Keratinocyte (primary cell): Measurements from ENCODE around the gene MYCBP2. TPM values are rescaled to one million over a fixed set of nuclear protein-coding genes. Genes with fewer than 3 reads are reported as not detected.
"Not testable (repeated sequence)": the region's sequence is repeated elsewhere in the genome, so short reads cannot be mapped to it uniquely, and the experiment has no call there.

Experiments used
- DNase-seq: peaks from one replicate; pipeline ENCODE4 v3.0.0-alpha.2; 2011; ENCODE audit warnings: low read depth, missing footprints, low spot score
- FAIRE-seq: peaks from 2 replicates; lab custom pipeline; 2011; peaks lifted over from hg19 to GRCh38; lab: Jason Lieb, UNC
- H2AFZ ChIP-seq: 2 replicates; pipeline ENCODE4 v1.6.0; 2012; ENCODE audit warnings: low read length, control low read depth, inconsistent platforms; ENCODE audit not compliant: control insufficient read depth
- H3K27ac ChIP-seq: 2 replicates; pipeline ENCODE4 v1.5.1; 2011; ENCODE audit warnings: low read length; ENCODE audit not compliant: control insufficient read depth, insufficient read depth
- H3K27me3 ChIP-seq: 3 replicates; pipeline ENCODE4 v1.6.0; 2011; ENCODE audit warnings: low read length; ENCODE audit not compliant: control insufficient read depth, insufficient read depth; ENCODE audit errors: extremely low read depth
- H3K36me3 ChIP-seq, 2 experiments: 2 replicates in 1 of 2; 3 replicates in 1 of 2; pipeline ENCODE4 v1.5.1; 2011; ENCODE audit warnings: low read length in 2 of 2, mild to moderate bottlenecking in 1 of 2; ENCODE audit not compliant: control insufficient read depth in 2 of 2, insufficient read depth in 2 of 2; ENCODE audit errors: extremely low read depth in 1 of 2
- H3K4me1 ChIP-seq: 3 replicates; pipeline ENCODE4 v1.5.1; 2011; ENCODE audit warnings: low read length; ENCODE audit not compliant: control insufficient read depth, insufficient read depth; ENCODE audit errors: extremely low read depth
- H3K4me2 ChIP-seq: 3 replicates; pipeline ENCODE4 v1.6.0; 2011; ENCODE audit warnings: low read depth, low read length; ENCODE audit not compliant: control insufficient read depth, insufficient read depth; ENCODE audit errors: extremely low read depth
- H3K4me3 ChIP-seq, 3 experiments: fragments of 200-600 bp in 1 of 3; sonication (generic) in 1 of 3; 2 replicates in 2 of 3; 3 replicates in 1 of 3; pipeline ENCODE4 v1.5.1; 2011 to 2016; ENCODE audit warnings: low read length in 3 of 3, mild to moderate bottlenecking in 3 of 3, control low read depth in 2 of 3, inconsistent platforms in 1 of 3, low read depth in 1 of 3, mixed read lengths in 1 of 3, mixed run types in 1 of 3, moderate library complexity in 1 of 3; ENCODE audit not compliant: control insufficient read depth in 2 of 3, insufficient read depth in 2 of 3; ENCODE audit errors: extremely low read depth in 1 of 3
- H3K79me2 ChIP-seq: 2 replicates; pipeline ENCODE4 v1.6.0; 2012; ENCODE audit warnings: low read length; ENCODE audit not compliant: control insufficient read depth, insufficient read depth
- H3K9ac ChIP-seq: 3 replicates; pipeline ENCODE4 v1.6.0; 2011; ENCODE audit warnings: low read length; ENCODE audit not compliant: control insufficient read depth, insufficient read depth; ENCODE audit errors: extremely low read depth
- H3K9me1 ChIP-seq: 3 replicates; pipeline ENCODE4 v1.6.0; 2011; ENCODE audit warnings: low read length; ENCODE audit not compliant: control insufficient read depth, insufficient read depth; ENCODE audit errors: extremely low read depth
- H3K9me3 ChIP-seq: 2 replicates; pipeline ENCODE4 v1.5.1; 2012; ENCODE audit warnings: low read depth, low read length; ENCODE audit not compliant: control insufficient read depth
- H4K20me1 ChIP-seq: 3 replicates; pipeline ENCODE4 v1.6.0; 2011; ENCODE audit warnings: low read length; ENCODE audit not compliant: control insufficient read depth, insufficient read depth; ENCODE audit errors: extremely low read depth
- CTCF ChIP-seq, 3 experiments: IDR thresholded peaks in 1 of 3; conservative IDR thresholded peaks in 1 of 3; optimal IDR thresholded peaks in 1 of 3; 2 replicates in 2 of 3; 3 replicates in 1 of 3; pipeline versions ENCODE3 to v1.5.1; 2011; ENCODE audit warnings: low read length in 3 of 3, mild to moderate bottlenecking in 3 of 3, moderate library complexity in 2 of 3, control low read depth in 1 of 3, inconsistent platforms in 1 of 3; ENCODE audit not compliant: insufficient read depth in 2 of 3; ENCODE audit errors: extremely low read depth in 1 of 3
- EZH2 ChIP-seq: IDR thresholded peaks from one replicate; pipeline ENCODE4 v1.6.1; 2012; ENCODE audit warnings: inconsistent platforms, mild to moderate bottlenecking, low read length, moderate library complexity
- dilution Hi-C: fragments of 300-500 bp; cut with MboI; formaldehyde crosslinking; loops from one replicate; pipeline ENCODE4 v1.7.0; 2020; ENCODE audit warnings: low sequenced_read_pairs; ENCODE audit not compliant: extremely low pct_ligation_motif_present
- polyA plus RNA-seq, 5 experiments: library from polyadenylated mRNA; depleted of rRNA in 3 of 5; stranded (reverse) in 3 of 5; stranded (forward) in 1 of 5; unstranded in 1 of 5; fragments of >200 nt; gene quantifications; 1 replicate in 1 of 5; 2 replicates in 3 of 5; 3 replicates in 1 of 5; pipeline versions ENCODE4 v1.2.1 to v1.2.3, GENCODE V29; 2011 to 2012; ENCODE audit warnings: missing spikeins in 2 of 5, low read depth in 1 of 5, low replicate concordance in 1 of 5

The MYCBP2 gene
- polyA plus RNA-seq, 1 donor (not counting 4 experiments of a cell fraction or from before 2014, with no cell fraction given) = 43.8 TPM

- no peak overlapping the region for H3K27ac ChIP-seq
- dilution Hi-C loops = no loop called here
Observed at GRCh38 chr13:77009011-77009410, 317.9 kb downstream of the MYCBP2 start.

GRCh38 chr13:77008337-77008736, 318.6 kb downstream of the MYCBP2 start:
- Histone ChIP-seq H3K79me2 (peaks cover 27% of the 10 kb centered on the region), H3K36me3 (peaks cover 10 to 11% of the 10 kb centered on the region in 2 experiments)
- H3K9me3 ChIP-seq, DNase-seq, H3K4me1 ChIP-seq, H3K4me2 ChIP-seq, H3K9me1 ChIP-seq, H4K20me1 ChIP-seq, H3K27me3 ChIP-seq, H3K4me3 ChIP-seq, H3K9ac ChIP-seq, H3K27ac ChIP-seq, dilution Hi-C loops, FAIRE-seq, H2AFZ ChIP-seq: not testable (repeated sequence)

More at GRCh38 chr13:77009011-77009410, 317.9 kb downstream of the MYCBP2 start:
- Histone ChIP-seq H3K36me3 (peaks cover 10 to 14% of the 10 kb centered on the region in 2 experiments), H3K4me1 (no peaks in the 10 kb centered on the region), H3K9me3 (no peaks in the 10 kb centered on the region), H3K4me3 (no peak overlapping the region), H3K9me1 (no peaks in the 10 kb centered on the region), H2AFZ (no peak overlapping the region), H3K9ac (no peak overlapping the region), H3K27me3 (no peaks in the 10 kb centered on the region), H3K79me2 (peaks cover 32% of the 10 kb centered on the region), H3K4me2 (no peak overlapping the region), H4K20me1 (no peaks in the 10 kb centered on the region)
- TF ChIP-seq CTCF (optimal IDR thresholded peaks at IDR 0.05 in 1 of 3, IDR thresholded peaks at IDR 0.05 in 1 of 3, conservative IDR thresholded peaks at IDR 0.05 in 1 of 3; ENCODE audit: extremely low read depth in 1 of 3, insufficient read depth in 2 of 3, low read length in 3 of 3) (no peak), EZH2 (no peak)
- DNase-seq (no peak), FAIRE-seq (no peak)

GRCh38 chr13:77002590-77003190, 324.2 kb downstream of the MYCBP2 start:
- Histone ChIP-seq H3K9me1 (no peaks in the 10 kb centered on the region), H3K9ac (no peak overlapping the region), H2AFZ (no peak overlapping the region), H3K27ac (no peak overlapping the region), H4K20me1 (no peaks in the 10 kb centered on the region), H3K4me3 (no peak overlapping the region), H3K4me2 (no peak overlapping the region), H3K4me1 (no peaks in the 10 kb centered on the region), H3K36me3 (peaks cover 11% of the 10 kb centered on the region in 2 experiments), H3K79me2 (peaks cover 13% of the 10 kb centered on the region), H3K9me3 (no peaks in the 10 kb centered on the region), H3K27me3 (no peaks in the 10 kb centered on the region)
- FAIRE-seq (peak; percentile 91), DNase-seq (no peak)
- TF ChIP-seq CTCF (optimal IDR thresholded peaks at IDR 0.05 in 1 of 3, IDR thresholded peaks at IDR 0.05 in 1 of 3, conservative IDR thresholded peaks at IDR 0.05 in 1 of 3; ENCODE audit: extremely low read depth in 1 of 3, insufficient read depth in 2 of 3, low read length in 3 of 3) (peak in 2 of 3 experiments; percentile 63 to 68), EZH2 (no peak)
- dilution Hi-C loops = no loop called here
